Activated naive CD4-positive, alpha-beta T cell (primary cell): ENCODE measurements around the gene ROPN1B.
A peak's percentile ranks its signal among the peaks of the same experiment; 100 is the strongest.
"Not testable (repeated sequence)": the region's sequence is repeated elsewhere in the genome, so short reads cannot be mapped to it uniquely, and the experiment has no call there.

Source experiments
- DNase-seq, 4 experiments: peaks; one replicate each; lab custom pipeline; 2025; lab: John Stamatoyannopoulos, UW

Gene ROPN1B

DNA sequence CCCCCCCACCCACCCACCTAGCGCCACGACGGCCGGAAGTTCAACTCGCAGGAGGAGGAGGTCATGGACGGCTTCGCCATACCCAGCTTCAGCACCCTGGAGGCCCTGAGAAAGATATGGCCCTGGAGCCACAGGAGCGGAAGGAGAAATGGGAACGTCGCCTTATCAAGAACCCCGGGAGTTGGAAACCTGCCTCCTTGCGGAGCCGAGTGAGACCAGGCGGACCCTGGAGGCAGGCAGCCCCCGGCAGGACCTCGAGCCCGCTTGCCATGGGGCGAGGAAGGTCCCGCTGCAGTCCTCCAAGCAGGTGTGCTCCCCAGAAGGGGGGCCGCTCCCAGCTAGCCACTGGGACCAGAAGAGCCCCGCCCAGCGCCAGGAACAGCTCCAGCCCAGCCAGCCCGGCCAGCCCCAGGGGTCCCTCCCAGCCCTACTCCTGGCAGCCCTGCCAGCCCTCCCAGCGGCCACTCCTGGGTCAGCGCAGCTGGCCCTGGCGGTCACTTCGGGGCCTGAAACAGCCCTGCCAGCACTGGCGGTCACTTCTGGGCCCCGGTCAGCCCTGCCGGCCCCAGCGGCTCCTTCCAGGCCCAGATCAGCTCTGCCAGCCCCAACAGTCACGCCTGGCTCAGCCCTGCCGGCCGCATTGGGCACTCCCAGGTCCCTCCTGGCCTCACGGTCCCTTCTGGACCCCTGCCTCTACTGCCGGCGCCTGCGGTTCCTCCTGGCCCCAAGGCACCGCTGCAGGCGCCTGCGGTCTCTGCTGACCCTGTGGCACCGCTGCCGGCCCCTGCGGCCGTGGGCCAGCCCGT lies 10.3 kb upstream of the ROPN1B start:
- DNase-seq, result no peak

- DNase-seq, result no peak
Measured at GRCh38 chr3:125959317-125960065, 9.5 kb upstream of the ROPN1B start.

DNA sequence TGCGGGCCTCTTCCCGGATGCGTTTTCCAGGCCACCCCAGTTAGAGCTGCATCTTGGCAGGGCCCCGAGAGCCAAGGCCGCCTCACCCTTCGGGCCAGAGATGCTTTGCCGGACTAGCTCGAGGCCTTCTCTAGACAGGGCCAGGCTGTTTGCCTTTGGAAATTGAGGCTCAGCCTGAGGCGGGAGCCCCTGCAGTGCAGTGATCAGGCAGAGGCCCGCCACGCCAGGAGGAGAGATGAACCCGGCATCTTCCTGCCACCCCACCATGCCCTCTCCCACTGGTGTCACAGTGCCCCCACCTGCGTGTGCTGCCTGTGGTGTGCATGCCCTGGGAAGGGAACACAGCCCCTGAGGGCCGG lies 8.9 kb upstream of the ROPN1B start:
- DNase-seq, result no peak

DNA sequence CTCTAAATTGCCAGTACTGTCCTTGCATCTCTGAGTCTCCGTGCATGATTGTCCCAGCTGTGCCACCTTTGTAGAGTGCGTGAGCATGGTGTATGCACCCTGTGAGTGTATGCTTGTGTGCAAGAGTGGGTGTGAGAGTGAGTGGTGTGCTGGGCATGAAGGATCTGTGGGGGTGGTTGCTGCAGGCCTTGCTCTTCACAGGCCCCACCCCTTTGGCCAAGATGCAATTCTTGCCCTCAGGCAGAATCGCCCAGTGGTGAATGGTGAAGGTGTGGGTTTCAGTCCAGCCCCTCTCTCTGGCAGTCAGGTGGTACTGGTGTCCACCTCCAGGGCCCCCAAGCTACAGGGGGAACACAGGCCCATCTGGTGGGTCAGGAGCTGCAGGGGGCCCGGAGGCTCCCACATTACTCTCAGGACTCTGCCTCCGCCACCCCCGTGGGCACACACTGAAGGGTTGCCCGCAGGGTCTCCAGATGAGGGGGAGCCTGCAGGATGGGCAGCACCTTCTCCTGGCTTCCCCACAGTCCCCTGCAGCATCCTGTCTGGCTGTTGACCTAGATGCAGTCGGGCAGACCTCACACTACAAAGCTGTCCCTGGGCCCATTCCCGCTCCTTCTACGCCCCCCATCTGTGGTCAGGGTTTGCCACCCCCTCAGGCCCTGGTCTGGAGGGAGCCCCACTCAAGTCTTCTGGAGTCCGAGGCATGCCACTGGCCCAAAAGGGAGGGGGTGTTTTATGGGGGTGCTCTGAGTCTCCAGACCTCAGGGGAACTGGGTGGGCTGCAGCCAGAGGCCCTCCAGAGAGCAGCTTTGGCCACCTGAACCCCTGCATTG lies 8.3 kb upstream of the ROPN1B start:
- DNase-seq, result no peak

DNA sequence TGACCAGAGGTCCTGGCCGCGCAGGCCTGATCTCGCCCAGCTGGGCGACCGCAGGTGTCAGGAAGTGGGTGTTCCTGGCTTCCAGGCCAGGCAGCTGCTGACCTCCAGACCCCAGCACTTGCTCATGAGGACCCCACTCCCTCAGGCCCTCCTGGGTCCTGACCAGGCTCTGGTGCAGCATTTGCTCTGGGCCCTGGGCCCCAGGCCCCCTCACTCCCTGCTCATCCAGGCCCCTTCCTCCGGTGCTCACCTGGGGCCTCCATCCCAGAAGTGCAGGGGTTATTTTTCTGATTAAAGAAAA lies 7.7 kb upstream of the ROPN1B start:
- no peak for DNase-seq

- not testable (repeated sequence) for DNase-seq
Measured at GRCh38 chr3:125963834-125964233, 5.1 kb upstream of the ROPN1B start.

GRCh38 chr3:125965505-125965904 lies 3.5 kb upstream of the ROPN1B start:
- no peak for DNase-seq

DNA sequence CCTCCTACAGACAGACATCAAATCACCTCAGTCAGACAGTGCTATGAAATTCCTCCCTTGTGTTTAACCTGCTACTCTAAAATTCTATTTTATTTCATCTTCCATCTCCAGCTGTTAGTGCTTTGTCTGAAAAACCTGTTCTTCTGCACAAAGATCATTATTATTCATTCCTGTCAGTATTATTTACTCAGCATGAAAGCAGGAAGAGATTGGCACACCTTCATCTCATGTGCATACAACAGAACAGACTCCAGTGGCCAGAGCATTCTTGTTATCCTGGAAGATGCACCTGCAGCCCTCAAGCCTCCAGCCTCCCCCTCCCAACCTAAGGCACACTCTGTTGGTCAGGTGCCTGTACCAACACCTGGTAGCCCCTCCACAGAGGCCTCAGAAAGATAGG lies 1.8 kb upstream of the ROPN1B start:
- no peak for DNase-seq

DNA sequence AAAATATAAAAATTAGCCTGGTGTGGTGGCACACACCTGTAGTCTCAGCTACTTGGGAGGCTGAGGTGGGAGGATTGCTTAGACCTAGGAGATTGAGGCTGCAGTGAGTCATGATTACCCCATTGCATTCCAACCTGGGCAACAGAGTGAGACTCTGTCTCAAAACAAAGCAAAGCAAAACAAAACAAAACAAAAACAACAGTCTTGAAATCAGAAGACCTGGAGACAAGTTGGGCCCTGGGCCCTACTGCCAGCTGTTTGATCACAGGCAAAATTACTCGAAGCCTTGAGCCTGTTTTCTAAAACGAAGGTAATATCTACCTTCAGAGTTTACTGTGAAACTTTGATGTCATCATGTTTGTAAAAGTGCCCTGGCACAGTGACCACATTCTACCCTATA lies 857 bp upstream of the ROPN1B start:
- DNase-seq, result not testable (repeated sequence)

GRCh38 chr3:125971997-125972944 lies 3.3 kb downstream of the ROPN1B start:
- DNase-seq, result not testable (repeated sequence)

GRCh38 chr3:125975245-125976002 lies 6.4 kb downstream of the ROPN1B start:
- not testable (repeated sequence) for DNase-seq

GRCh38 chr3:125976003-125976390 lies 7.0 kb downstream of the ROPN1B start:
- not testable (repeated sequence) for DNase-seq

DNA sequence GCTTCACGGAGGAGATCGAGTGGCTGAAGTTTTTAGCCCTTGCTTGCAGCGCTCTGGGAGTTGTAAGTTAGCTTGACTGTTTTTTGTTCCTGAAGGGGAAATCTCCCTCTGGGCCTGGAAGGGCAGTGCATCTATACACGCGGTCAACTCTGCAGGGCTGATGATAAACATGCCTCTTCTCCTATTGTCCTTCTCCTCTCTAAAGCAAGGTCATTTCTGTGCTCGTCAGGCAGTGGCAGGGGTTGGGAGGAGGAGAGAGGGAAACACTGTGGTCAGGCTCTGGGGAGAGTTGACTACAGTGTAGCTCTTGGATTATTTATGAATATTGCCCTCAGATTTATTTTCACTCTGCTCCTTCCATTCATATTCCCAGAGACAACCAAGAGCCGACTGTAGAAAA lies 8.1 kb downstream of the ROPN1B start:
- DNase-seq, result not testable (repeated sequence)

DNA sequence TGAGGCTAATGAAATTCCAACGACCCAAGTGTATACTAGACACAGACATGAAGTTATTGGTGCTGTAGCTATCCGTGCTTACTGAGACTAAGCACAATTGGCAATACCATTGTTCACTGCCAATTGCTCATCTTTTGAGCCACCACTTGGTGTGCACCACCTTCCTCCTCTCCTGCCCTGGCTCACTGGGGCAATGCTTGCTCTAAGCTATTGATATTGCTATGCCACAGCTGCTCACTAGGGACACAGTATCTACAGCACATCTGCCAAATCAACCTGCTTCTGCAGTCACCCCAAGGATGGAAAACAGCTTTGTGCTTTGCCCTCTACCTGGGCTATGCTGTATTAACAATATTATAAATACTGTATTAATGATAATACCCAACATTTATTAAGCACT lies 16.0 kb downstream of the ROPN1B start:
- DNase-seq, result not testable (repeated sequence)

GRCh38 chr3:125990253-125990970 lies 21.4 kb downstream of the ROPN1B start:
- DNase-seq, result peak in 2 of 4 experiments; percentile 25 to 59

GRCh38 chr3:125996751-125997150 lies 27.8 kb downstream of the ROPN1B start:
- not testable (repeated sequence) for DNase-seq

DNA sequence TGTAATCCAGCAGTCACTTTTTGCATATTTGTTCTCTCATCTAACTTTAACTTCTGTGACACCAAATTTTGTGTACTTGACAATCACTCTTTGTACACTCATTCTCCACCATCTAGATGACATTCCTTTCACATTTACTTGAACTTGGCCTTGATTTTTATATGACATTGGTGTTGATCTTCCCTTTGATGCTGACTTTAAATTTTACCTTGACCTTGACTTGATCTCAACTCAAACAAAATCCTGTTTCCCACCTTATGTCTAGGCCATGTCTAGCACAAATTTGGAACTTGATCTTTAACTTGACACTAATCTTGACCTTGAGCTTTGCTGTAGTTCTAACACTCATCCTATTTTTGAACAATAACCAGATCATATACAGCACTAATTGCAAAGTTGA lies 33.2 kb downstream of the ROPN1B start:
- no peak for DNase-seq

- no peak for DNase-seq
Measured at GRCh38 chr3:126003447-126004190, 34.6 kb downstream of the ROPN1B start.

GRCh38 chr3:126004217-126004616 lies 35.2 kb downstream of the ROPN1B start:
- no peak for DNase-seq
